ENCODE results near the gene FAM241A.

The FAM241A gene

DNA sequence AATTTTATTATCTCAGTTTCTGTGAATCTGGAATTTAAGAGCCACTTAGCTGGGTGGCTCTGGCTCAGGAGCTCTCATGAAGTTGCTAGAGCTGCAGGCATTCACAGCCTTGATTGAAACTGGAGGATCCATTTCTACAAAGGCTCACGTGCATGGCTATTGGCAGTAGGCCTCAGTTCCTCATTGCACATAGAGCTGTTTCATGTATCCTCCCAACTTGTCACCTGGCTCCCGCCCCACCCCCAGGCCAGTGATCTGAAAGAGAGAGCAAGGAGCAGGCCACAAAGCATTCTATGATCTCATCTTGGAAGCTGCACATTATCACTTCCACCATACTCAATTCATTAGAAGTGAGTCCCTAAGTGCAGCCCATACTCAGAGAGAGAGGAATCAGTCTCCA, 67.8 kb downstream of the FAM241A start:
- H3K4me3 ChIP-seq (ENCODE audit: low read depth, low read length): no peak overlapping the region

DNA sequence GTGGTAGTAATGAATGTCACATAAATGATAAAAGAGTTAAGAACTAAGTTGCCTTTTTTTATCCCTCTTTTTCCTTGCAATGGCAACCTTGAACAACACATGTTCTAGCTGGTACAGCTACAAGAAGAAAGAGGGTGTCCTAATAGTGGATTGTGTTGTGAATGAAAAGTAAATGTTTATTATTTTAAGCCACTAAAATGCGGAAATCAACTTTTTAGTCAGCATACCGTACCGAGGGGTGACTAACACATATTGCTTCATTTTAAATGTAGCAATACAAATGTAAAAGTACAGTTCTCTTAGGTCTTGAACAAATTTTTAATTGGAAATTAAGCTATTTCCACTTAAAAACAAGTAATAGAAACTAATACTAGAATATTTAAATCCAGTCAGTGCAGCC, 68.6 kb downstream of the FAM241A start:
- H3K4me3 ChIP-seq (ENCODE audit: low read depth, low read length): no peak overlapping the region

DNA sequence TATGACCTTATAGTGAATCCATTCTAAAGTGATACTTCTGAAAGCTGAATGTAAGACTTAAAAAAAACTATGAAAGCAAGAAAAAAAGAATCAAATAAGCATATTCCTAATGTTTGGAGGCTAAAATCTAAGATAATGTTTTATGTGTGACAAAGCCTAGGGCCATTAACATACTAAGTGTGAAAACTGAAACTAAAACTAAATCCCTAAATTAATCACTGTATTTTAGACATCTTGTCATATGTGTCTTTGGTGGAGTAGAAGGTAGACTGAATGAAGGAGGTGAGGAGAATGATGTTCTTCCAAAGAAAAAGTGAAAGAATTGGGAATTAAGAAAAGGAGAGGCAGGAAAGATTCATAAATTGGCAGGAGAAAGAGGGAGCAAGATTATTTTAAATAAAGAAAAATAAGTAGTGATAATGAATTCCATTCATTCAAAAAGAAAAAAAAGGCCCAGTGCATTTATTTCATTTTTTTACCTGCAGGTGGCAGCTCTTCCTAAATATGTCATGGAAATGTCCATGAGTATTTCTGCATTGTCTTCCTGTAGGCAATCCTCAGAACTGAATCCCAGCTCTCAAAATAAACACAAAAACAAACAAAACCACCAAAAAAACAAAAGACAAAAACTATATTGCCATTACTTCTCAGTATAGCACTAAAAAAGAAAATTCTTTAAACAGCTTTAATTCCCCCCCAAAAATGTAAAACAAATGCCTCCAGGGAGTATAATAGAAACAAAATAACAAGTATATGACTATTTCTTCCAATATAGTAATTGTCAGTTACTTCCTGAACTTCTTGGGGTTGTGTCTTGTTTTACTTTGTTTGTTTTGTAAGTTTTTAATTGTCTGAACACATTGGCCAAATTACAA, 69.4 kb downstream of the FAM241A start:
- H3K4me3 ChIP-seq (ENCODE audit: low read depth, low read length): no peak overlapping the region

DNA sequence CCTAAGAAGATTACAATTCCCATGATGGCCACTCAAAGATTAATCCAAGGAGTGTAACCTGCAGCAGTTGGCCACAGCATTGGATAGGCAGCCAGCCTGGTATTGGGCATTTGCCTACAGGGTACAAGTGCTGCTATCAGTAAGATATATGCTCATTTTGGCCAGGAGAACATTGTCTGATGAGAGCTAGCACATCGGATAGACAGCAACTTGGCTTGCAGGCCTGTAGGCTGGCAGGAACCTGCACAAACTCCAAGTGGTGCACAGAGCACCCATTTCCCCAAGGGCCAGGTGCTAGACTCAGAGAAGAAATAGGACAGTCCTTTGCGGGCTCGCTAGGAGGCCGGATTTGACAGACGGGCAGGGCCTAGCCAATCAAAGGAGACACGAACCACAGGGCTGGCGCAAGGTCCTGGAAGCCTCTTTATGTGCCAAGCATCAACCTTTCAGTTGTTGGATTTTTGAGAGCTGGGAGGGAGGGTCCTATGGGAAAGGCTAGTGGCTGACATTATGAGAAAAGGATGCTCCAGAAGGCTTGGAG, 74.6 kb downstream of the FAM241A start:
- no peak overlapping the region for H3K4me3 ChIP-seq (ENCODE audit: low read depth, low read length)

DNA sequence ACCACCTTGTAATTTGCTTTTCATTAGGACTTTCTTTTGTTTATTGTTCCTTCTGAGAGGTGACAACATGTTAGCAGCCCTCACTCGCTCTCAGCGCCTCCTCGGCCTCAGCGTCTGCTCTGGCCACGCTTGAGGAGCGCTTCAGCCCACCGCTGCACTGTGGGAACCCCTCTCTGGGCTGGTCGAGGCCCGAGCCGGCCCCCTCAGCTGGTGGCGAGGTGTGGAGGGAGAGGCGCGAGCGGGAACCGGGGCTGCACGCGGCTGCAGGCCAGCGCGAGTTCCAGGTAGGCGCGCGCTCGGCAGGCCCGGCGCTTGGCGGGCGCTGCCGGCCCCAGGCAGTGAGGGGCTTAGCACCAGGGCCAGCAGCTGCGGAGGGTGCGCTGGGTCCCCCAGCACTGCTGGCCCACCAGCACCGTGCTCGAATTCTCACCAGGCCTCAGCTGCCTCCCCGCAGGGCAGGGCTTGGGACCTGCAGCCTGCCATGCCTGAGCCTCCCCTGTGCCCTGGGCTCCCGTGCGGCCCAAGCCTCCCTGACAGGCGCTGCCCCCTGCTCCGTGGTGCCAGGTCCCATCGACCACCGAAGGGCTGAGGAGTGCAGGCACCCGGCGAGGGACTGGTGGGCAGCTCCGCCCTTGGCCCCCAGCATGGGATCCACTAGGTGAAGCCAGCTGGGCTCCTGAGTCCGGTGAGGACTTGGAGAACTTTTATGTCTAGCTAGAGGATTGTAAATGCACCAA, 77.1 kb downstream of the FAM241A start:
- H3K4me3 ChIP-seq (ENCODE audit: low read depth, low read length): no peak overlapping the region

DNA sequence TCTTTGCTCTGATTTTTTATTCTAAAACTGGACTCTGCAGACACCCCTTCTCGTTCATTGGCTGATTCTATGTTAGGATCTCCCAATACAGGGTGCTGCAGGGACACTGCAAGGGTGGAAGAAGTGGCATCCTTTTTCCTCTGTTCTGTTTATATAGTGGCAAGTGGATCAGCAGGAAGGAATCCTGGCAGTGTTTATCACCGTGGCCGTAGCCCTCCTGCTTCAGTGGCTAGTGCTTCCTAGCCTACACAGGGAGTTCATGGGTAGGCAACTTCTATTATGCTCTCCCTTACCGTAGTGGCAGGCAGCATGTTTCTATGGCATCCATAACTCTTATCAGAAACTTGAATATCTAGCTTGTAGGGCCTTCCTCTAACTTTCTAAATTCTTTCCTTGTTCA, 79.9 kb downstream of the FAM241A start:
- no peak overlapping the region for H3K4me3 ChIP-seq (ENCODE audit: low read depth, low read length)

DNA sequence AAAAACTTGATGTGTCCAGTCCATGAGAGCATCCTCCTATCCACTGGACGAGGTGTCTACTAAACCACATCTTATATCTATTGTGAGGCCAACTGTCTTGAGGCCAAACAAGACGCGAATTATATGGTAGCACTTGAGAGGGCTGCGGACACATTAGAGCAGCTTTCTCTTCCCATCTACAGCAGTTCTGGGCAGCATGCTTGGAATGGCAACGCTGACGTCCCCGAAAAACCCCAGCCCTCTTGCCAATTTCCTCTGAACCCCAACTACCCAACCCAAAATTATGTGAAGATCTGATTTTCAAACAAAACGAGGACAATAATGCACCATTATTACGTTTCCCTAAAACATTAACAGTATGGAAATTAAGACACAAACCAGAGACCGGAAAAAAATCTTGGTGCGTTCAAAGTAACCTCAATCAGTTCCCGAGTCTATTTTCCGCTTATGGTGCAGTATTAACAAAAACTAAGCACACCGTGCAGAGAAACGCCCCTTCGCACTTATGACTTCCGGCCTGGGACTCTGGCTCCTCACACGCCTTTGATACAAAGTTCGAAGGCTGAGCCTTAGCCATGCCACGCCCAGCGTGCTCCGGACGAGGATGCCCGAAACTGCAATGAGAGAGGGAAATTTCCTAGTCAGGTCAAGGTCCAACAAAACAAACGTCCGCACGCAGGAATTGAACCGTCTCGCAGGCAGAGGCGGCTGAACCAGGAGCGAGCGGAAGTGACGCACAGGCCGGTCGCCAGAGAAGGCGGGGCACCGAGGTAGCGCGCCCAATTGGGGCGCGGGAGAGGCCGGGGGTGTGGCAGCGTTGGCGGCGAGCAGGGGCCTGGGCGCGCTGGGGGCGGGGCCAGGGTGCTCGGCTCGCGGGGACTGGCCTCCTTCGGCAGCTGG, 85.9 kb downstream of the FAM241A start:
- peak overlapping the region; percentile 89 for H3K4me3 ChIP-seq (ENCODE audit: low read depth, low read length)

DNA sequence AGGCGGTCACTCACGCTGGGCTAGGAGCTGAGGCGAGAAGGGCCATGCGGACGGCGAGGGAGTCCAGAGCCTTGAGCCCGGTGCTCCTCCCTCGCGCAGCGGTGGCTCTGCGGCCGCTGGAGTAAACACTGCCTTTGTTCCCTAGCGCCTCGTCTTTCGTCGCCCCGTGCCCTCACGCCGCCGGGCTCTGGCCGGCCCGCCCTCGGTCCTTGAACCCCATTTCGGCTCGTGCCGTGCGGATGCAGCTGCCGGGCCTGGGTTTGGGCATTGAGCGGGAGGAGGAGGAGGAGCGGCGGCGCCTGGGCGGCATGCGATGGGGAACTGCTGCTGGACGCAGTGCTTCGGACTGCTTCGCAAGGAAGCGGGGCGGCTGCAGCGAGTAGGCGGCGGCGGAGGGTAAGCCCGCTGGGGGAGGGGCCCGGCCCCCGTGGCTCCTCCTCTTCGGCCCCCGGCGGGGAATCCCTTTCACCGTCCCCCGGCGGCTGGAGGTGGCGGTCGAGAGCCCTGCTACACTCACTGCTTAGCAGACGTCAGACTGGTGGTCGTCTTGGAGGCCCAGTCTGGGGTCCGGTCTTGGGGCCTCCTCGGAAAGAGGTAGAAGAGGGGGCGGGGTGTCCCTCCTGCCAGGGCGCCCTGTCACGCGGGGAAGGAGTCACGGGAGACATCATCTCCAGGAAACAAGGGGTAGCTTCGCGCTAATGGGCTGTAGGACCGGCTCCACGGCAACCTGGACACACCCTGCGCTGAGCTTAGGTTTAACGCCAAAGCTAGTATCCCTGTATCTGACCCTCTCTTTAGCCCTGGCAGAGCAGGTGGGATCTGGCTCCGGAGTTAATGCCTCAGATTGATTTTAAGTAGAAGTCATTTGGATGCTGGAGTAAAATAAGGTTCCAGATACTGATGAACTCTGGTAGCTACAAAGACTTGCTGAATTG, 86.8 kb downstream of the FAM241A start, which contains the start of gene AP1AR:
AP1AR (plus strand) TSS at position 9 of the 935 bp plus-strand sequence; CDS start at position 314, 305 bp downstream.
- H3K4me3 ChIP-seq (ENCODE audit: low read depth, low read length): peak within 1 kb of the TSS; percentile 89

DNA sequence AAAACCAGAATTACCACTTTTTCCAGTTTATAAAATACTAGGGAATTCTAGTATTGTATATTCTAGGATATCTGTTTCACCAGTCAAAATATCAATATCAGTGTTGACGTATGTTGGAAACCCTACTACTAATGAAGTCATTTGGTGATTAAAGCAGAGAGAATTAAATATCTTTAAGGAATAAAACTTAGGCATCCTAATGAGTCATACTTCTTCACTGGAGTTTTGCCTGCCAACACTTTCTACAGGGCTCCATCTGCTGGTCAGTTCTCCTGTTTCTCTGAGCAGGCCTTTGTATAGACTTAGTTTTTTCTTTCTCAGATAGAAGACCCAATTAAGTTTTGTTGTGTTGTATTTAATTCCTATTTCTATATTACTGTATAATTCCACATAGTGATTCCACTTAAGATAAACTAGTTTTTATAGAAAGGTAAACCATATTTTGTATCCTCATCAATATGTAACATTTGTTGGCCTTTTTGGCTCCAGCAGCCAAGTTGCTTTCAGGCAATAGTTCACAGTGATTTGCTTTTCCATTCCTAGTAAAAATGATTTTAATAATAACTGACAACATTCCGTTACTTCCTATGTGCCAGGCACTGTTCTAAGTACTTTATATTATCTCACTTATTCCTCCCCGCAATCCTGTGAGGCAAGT, 89.8 kb downstream of the FAM241A start:
- H3K4me3 ChIP-seq (ENCODE audit: low read depth, low read length): no peak overlapping the region

DNA sequence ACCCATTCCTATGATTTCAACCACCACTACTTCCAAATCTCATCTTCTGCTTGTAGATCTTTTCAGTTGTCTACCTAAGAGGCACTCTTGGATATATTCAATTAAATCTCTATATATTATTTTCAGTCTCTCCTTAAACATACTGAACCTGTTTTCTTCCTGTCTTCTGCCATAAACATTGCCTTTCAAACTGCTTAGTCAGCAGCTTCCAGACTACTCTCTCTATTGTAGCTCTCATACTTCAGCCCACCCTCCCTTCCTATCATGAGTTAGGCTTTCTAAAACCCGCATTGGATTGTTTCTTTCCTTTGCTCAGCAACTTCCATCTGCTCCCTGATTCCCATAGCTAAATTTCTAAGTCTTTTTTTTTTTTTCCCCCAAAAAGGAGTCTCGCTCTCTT, 90.8 kb downstream of the FAM241A start:
- H3K4me3 ChIP-seq (ENCODE audit: low read depth, low read length): no peak overlapping the region

DNA sequence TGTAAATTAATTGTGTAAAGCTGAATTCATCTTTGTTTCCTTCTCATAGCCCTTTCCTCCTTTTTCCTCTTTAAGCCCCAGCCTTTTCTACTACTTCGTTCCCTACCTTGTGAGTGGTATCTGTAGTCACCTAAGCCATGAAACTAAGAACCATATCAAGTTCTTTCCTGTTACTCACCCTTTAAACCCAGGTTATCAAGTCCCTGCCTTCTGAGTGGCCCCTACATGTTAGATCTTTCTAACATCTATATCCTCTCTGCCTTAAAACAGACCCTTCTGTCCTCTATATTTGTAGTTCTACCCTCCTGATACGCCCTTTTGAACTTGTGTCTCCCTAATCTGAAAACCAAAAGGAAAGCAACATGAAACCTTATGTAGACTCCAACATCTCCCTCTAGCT, 93.6 kb downstream of the FAM241A start:
- H3K4me3 ChIP-seq (ENCODE audit: low read depth, low read length): no peak overlapping the region

Measured in iPS-11a (cell line).